ENCODE data around the gene SNX14. TPM values are rescaled to one million over a fixed set of nuclear protein-coding genes. Genes with fewer than 3 reads are reported as not detected.

SNX14 gene
- total and polyA plus RNA-seq, 2 of the 8 experiments (the other 6 are each of a cell fraction or from before 2014, with no cell fraction given) = 11.9 to 24.2 TPM

DNA sequence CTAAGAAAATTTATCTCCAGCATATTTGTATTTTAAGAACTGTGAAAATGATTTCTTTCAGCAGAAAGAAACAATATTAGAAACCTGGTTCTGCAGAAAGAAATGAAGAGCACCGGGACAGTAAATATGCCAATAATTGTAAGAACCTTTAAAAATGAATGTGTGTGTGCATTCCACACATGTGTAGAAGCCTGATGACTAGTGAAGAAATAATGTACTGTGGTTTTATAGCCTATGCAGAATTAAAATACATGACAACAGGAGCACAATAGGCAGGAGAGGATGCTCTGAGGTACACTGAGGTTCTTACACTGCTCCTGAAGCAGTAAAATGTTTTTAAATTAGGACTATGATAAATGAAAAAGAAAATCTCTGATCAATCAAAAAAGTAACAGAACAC, 48.9 kb downstream of the SNX14 start (continued):
- TF ChIP-seq, protein P1, sequence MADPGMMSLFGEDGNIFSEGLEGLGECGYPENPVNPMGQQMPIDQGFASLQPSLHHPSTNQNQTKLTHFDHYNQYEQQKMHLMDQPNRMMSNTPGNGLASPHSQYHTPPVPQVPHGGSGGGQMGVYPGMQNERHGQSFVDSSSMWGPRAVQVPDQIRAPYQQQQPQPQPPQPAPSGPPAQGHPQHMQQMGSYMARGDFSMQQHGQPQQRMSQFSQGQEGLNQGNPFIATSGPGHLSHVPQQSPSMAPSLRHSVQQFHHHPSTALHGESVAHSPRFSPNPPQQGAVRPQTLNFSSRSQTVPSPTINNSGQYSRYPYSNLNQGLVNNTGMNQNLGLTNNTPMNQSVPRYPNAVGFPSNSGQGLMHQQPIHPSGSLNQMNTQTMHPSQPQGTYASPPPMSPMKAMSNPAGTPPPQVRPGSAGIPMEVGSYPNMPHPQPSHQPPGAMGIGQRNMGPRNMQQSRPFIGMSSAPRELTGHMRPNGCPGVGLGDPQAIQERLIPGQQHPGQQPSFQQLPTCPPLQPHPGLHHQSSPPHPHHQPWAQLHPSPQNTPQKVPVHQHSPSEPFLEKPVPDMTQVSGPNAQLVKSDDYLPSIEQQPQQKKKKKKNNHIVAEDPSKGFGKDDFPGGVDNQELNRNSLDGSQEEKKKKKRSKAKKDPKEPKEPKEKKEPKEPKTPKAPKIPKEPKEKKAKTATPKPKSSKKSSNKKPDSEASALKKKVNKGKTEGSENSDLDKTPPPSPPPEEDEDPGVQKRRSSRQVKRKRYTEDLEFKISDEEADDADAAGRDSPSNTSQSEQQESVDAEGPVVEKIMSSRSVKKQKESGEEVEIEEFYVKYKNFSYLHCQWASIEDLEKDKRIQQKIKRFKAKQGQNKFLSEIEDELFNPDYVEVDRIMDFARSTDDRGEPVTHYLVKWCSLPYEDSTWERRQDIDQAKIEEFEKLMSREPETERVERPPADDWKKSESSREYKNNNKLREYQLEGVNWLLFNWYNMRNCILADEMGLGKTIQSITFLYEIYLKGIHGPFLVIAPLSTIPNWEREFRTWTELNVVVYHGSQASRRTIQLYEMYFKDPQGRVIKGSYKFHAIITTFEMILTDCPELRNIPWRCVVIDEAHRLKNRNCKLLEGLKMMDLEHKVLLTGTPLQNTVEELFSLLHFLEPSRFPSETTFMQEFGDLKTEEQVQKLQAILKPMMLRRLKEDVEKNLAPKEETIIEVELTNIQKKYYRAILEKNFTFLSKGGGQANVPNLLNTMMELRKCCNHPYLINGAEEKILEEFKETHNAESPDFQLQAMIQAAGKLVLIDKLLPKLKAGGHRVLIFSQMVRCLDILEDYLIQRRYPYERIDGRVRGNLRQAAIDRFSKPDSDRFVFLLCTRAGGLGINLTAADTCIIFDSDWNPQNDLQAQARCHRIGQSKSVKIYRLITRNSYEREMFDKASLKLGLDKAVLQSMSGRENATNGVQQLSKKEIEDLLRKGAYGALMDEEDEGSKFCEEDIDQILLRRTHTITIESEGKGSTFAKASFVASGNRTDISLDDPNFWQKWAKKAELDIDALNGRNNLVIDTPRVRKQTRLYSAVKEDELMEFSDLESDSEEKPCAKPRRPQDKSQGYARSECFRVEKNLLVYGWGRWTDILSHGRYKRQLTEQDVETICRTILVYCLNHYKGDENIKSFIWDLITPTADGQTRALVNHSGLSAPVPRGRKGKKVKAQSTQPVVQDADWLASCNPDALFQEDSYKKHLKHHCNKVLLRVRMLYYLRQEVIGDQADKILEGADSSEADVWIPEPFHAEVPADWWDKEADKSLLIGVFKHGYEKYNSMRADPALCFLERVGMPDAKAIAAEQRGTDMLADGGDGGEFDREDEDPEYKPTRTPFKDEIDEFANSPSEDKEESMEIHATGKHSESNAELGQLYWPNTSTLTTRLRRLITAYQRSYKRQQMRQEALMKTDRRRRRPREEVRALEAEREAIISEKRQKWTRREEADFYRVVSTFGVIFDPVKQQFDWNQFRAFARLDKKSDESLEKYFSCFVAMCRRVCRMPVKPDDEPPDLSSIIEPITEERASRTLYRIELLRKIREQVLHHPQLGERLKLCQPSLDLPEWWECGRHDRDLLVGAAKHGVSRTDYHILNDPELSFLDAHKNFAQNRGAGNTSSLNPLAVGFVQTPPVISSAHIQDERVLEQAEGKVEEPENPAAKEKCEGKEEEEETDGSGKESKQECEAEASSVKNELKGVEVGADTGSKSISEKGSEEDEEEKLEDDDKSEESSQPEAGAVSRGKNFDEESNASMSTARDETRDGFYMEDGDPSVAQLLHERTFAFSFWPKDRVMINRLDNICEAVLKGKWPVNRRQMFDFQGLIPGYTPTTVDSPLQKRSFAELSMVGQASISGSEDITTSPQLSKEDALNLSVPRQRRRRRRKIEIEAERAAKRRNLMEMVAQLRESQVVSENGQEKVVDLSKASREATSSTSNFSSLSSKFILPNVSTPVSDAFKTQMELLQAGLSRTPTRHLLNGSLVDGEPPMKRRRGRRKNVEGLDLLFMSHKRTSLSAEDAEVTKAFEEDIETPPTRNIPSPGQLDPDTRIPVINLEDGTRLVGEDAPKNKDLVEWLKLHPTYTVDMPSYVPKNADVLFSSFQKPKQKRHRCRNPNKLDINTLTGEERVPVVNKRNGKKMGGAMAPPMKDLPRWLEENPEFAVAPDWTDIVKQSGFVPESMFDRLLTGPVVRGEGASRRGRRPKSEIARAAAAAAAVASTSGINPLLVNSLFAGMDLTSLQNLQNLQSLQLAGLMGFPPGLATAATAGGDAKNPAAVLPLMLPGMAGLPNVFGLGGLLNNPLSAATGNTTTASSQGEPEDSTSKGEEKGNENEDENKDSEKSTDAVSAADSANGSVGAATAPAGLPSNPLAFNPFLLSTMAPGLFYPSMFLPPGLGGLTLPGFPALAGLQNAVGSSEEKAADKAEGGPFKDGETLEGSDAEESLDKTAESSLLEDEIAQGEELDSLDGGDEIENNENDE (IDR thresholded peaks at IDR 0.05; ENCODE audit: insufficient replicate concordance, low read length) = no peak
- TF ChIP-seq SRF (IDR thresholded peaks at IDR 0.05; ENCODE audit: low read depth, low read length) = no peak
- TF ChIP-seq TEAD4 (IDR thresholded peaks at IDR 0.05; ENCODE audit: low read depth, low read length) = no peak
- TF ChIP-seq, protein P2, sequence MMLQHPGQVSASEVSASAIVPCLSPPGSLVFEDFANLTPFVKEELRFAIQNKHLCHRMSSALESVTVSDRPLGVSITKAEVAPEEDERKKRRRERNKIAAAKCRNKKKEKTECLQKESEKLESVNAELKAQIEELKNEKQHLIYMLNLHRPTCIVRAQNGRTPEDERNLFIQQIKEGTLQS (IDR thresholded peaks at IDR 0.05; ENCODE audit: insufficient read depth, low read depth, low read length) = no peak
- no peak for TF ChIP-seq TBP (IDR thresholded peaks at IDR 0.05; ENCODE audit: low read depth, low read length)
- TF ChIP-seq BACH1 (IDR thresholded peaks at IDR 0.05; ENCODE audit: low read length) = no peak
- TF ChIP-seq KDM5A (IDR thresholded peaks at IDR 0.05; ENCODE audit: low read length) = no peak
- TF ChIP-seq CBX8 (IDR thresholded peaks at IDR 0.05; ENCODE audit: borderline replicate concordance, low read depth, low read length) = no peak
- no peak for TF ChIP-seq GABPA (IDR thresholded peaks at IDR 0.05; ENCODE audit: borderline replicate concordance, insufficient read depth, low read length)

Measured in H1 (cell line).